ENCODE results near the gene CROCC2. TPM values are rescaled to one million over a fixed set of nuclear protein-coding genes. Genes with fewer than 3 reads are reported as not detected.

CROCC2 gene
- polyA plus RNA-seq, 1 experiment, result not detected

DNA sequence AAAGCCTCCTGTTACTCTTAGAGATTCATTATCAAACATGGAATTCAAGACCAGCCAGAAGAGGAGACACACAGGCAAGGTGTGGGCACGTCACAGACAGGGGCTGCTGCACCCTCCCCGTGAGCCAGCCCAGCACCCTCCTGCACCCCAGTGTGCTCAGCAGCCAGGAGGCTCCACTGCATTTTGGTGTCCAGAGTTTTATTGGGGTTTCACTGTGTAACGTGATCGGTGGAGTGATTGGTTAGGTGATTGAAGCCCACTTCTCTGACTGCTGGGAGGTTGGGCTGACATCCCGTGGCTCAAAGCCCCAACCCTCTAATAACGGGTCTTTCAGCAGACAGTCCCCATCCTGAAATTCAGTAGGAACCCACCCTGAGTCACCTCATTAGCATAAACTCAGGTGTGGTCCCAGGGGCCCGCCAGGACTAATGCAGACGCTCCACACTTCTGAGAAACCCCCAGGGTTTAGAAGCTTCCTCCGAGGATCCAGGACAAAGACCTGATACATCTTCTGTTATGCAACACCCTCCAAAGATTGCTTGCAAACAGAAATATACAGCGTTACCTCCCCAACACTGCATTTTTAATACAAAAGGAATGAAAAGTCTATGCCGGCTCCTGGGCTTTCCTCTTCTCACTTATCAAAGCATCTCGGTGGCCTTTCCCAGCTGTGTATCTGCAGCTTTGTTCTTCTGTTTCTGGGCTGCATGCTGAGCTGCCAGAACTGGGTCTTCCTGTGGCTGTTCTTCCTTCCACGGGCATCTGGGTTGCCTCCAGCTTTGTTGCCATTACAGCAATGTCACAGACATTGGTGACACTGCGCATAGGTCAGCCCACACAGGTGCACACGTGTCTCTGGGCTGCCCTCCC is 48.5 kb downstream of the CROCC2 start:
- POLR2A ChIA-PET, result no interaction called here
- DNase-seq (ENCODE audit: low read depth, low spot score), result no peak
- no peak overlapping the region for H3K27ac ChIP-seq (ENCODE audit: low read depth, low read length)
- peaks cover 52% of the 10 kb centered on the region for H3K27me3 ChIP-seq (ENCODE audit: control insufficient read depth, insufficient read depth, low read length)
- H3K9me3 ChIP-seq (ENCODE audit: control insufficient read depth, insufficient read depth, low read length), result no peaks in the 10 kb centered on the region; the same call in 1 of the 2 replicates
- TF ChIP-seq, protein P1, sequence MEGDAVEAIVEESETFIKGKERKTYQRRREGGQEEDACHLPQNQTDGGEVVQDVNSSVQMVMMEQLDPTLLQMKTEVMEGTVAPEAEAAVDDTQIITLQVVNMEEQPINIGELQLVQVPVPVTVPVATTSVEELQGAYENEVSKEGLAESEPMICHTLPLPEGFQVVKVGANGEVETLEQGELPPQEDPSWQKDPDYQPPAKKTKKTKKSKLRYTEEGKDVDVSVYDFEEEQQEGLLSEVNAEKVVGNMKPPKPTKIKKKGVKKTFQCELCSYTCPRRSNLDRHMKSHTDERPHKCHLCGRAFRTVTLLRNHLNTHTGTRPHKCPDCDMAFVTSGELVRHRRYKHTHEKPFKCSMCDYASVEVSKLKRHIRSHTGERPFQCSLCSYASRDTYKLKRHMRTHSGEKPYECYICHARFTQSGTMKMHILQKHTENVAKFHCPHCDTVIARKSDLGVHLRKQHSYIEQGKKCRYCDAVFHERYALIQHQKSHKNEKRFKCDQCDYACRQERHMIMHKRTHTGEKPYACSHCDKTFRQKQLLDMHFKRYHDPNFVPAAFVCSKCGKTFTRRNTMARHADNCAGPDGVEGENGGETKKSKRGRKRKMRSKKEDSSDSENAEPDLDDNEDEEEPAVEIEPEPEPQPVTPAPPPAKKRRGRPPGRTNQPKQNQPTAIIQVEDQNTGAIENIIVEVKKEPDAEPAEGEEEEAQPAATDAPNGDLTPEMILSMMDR (IDR thresholded peaks at IDR 0.05; ENCODE audit: low read depth, low read length), result no peak
- no peak overlapping the region for H3K4me3 ChIP-seq (ENCODE audit: low read depth, low read length)
- CTCF ChIA-PET, result no interaction called here

DNA sequence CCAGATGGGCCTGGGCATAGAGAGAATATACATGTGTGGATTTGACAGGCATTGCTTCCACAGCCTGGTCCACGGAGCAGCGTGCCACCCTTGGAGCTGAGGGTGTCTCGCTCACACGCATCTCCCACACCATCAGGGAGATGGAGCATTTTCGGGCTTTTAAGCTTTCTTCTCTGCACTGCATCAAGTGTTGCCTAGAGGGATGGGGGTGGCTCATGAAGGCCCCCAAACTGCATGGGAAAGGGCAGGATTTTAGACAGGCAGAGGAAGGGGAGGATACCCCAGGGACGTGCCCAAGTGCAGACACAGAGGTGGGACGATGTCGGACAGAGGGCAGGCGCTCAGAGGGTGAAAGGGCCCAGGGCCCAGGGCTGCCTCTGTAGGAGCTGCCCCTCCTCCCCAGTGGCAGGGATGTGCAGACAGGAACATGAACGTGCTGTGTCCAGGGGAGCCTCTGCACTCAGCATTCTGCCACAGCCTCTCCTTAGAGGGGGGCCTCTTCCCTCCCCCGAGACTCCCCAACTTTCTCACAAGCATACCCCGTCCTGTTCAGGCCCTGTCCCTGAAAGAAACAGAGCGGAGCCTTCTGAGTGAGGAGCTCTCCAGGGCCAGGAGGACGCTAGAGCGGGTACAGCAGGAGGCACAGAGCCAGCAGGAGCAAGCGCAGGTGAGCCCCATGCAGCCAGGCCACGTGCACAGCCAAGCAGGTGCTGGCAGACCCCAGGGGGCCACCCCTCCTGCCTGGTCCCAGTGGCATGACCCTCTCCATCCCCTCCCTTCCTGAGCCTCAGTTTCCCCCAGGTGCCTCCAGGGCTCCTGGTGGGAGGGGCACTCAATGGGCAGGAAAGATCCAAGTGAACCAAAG is 49.4 kb downstream of the CROCC2 start:
- ChIA-PET CTCF (no interaction called here), POLR2A (interaction anchor here (1.0 kb wide), 1 partner anchor 37 kb away, joined by 3 read pairs; no protein-coding TSS in a partner anchor)
- DNase-seq (ENCODE audit: low read depth, low spot score), result no peak
- Histone ChIP-seq H3K27me3 (ENCODE audit: control insufficient read depth, insufficient read depth, low read length) (peaks cover 58% of the 10 kb centered on the region), H3K27ac (ENCODE audit: low read depth, low read length) (no peak overlapping the region), H3K4me3 (ENCODE audit: low read depth, low read length) (no peak overlapping the region), H3K9me3 (ENCODE audit: control insufficient read depth, insufficient read depth, low read length) (no peaks in the 10 kb centered on the region; the same call in 1 of the 2 replicates)
- TF ChIP-seq, protein P1 (IDR thresholded peaks at IDR 0.05; ENCODE audit: low read depth, low read length), result no peak

DNA sequence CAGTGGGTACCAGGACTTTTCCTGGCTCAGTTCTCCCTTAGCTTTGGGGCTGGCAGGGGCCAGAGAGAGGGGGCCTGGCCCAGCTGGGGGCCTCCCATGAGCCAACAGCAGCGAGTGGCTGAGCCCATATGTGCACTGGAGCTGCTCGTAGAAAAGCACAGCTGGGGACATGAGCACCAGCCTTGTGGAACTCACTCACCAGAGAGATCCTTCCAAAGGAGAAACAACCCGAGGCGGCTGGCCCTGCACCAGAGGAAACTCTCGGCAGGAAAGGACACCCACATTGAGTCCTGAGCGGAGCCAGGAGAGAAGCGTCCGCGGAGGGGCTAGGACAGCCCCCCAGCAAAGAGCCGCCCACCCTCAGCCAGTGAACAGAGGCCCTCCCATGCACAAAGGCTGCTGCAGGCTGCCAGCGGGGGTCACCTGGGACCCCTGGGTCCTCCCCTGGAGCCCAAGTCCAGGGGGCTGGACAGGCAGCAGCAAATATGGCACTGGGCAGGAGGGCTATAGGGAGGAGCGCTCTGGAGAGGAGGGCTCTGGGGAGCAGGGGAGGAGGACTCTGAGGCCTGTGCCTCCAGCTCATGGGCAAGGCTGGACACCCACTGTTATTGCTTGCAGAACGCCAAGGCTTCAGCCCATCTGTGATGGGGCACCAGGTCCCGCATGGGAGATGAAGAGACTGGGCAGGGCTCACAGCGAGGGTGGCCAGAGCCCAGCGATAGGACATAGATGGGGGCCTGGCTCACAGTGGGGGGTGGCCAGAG is 50.2 kb downstream of the CROCC2 start:
- DNase-seq (ENCODE audit: low read depth, low spot score), result no peak
- H3K27me3 ChIP-seq (ENCODE audit: control insufficient read depth, insufficient read depth, low read length), result peaks cover 57% of the 10 kb centered on the region
- CTCF ChIA-PET, result no interaction called here
- POLR2A ChIA-PET, result interaction anchor here (1.0 kb wide), 1 partner anchor 36 kb away, joined by 3 read pairs; no protein-coding TSS in a partner anchor
- H3K4me3 ChIP-seq (ENCODE audit: low read depth, low read length), result no peak overlapping the region
- H3K9me3 ChIP-seq (ENCODE audit: control insufficient read depth, insufficient read depth, low read length), result no peaks in the 10 kb centered on the region; the same call in 1 of the 2 replicates
- no peak overlapping the region for H3K27ac ChIP-seq (ENCODE audit: low read depth, low read length)
- TF ChIP-seq, protein P1 (IDR thresholded peaks at IDR 0.05; ENCODE audit: low read depth, low read length), result no peak

DNA sequence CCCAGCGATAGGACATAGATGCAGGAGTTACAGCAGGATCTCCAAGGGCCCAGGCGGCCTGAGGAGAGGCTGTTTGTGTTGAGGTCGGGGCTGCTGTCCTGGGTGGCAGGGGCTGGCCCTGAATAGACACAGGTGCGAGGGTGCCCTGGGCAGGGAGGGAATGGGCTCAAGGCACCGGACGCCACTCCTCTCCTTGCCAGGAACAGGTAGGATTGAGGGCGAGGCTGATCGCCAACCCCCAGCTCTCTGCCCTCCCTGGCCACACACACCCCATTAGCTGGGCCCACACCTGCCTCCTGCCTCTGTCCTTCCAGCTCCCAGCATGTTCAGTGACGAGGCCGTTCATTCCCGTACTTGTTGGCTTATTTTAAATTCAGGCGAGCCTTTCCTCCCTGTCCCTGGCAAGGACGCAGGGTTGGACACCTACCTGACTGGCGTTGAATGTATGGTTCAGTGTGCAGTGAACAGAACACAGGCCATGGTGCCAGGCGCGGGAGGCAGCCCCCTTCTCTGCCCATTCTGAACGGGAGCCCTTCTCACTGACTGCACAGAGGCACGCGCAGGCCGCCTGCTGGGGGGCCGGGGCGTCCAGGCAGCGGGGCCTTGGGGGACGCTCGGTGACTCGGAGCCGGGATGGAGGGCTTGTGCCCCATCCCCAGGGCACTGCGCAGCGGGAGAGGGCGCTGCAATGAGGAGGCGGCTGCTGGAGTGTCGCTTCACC is 51.0 kb downstream of the CROCC2 start:
- DNase-seq (ENCODE audit: low read depth, low spot score), result no peak
- POLR2A ChIA-PET, result no interaction called here
- H3K27me3 ChIP-seq (ENCODE audit: control insufficient read depth, insufficient read depth, low read length), result peaks cover 51% of the 10 kb centered on the region
- H3K9me3 ChIP-seq (ENCODE audit: control insufficient read depth, insufficient read depth, low read length), result no peaks in the 10 kb centered on the region; the same call in 1 of the 2 replicates
- CTCF ChIA-PET, result no interaction called here
- no peak overlapping the region for H3K27ac ChIP-seq (ENCODE audit: low read depth, low read length)
- TF ChIP-seq, protein P1 (IDR thresholded peaks at IDR 0.05; ENCODE audit: low read depth, low read length), result no peak
- no peak overlapping the region for H3K4me3 ChIP-seq (ENCODE audit: low read depth, low read length)

Measured in AG04450 (cell line).